HG02588 (cell line): ENCODE data around the gene C11orf52.
"Not testable (repeated sequence)": the region's sequence is repeated elsewhere in the genome, so short reads cannot be mapped to it uniquely, and the experiment has no call there.

ENCODE experiments used
- ATAC-seq: cut with Tn5 transposase; IDR thresholded peaks from one replicate; pipeline ENCODE4 v1.9.1; 2021; ENCODE audit warnings: mild to moderate bottlenecking, moderate library complexity; ENCODE audit not compliant: unreplicated experiment

The C11orf52 gene

GRCh38 chr11:111912535-111912934 lies 6.2 kb upstream of the C11orf52 start, which contains the start of gene HSPB2:
TSS of gene HSPB2 (plus strand) at chr11:111912734. CDS start at chr11:111912830, 96 bp downstream.
- ATAC-seq = no peak

- ATAC-seq = no peak
Observed at GRCh38 chr11:111913031-111913861, 5.5 kb upstream of the C11orf52 start.

GRCh38 chr11:111913997-111914396 lies 4.7 kb upstream of the C11orf52 start:
- ATAC-seq = no peak

GRCh38 chr11:111916768-111917167 lies 1.9 kb upstream of the C11orf52 start:
- ATAC-seq = no peak

- ATAC-seq = no peak
Observed at GRCh38 chr11:111917312-111917711, 1.4 kb upstream of the C11orf52 start.

GRCh38 chr11:111917788-111918187 lies 925 bp upstream of the C11orf52 start:
- no peak for ATAC-seq

GRCh38 chr11:111920908-111921307 lies 2.2 kb downstream of the C11orf52 start:
- ATAC-seq = no peak

GRCh38 chr11:111921541-111922230 lies 3.0 kb downstream of the C11orf52 start:
- no peak for ATAC-seq

GRCh38 chr11:111922803-111923202 lies 4.1 kb downstream of the C11orf52 start:
- ATAC-seq = no peak

- no peak for ATAC-seq
Observed at GRCh38 chr11:111923351-111923788, 4.7 kb downstream of the C11orf52 start.

GRCh38 chr11:111923951-111924350 lies 5.2 kb downstream of the C11orf52 start:
- ATAC-seq = no peak

GRCh38 chr11:111925953-111926352 lies 7.2 kb downstream of the C11orf52 start:
- no peak for ATAC-seq

- ATAC-seq = peak; percentile 93
Observed at GRCh38 chr11:111926505-111927391, 8.0 kb downstream of the C11orf52 start.

- no peak for ATAC-seq
Observed at GRCh38 chr11:111930472-111930871, 11.8 kb downstream of the C11orf52 start.

GRCh38 chr11:111932611-111932950 lies 13.9 kb downstream of the C11orf52 start:
- no peak for ATAC-seq

- not testable (repeated sequence) for ATAC-seq
Observed at GRCh38 chr11:111933176-111933575, 14.5 kb downstream of the C11orf52 start.

GRCh38 chr11:111933872-111934271 lies 15.2 kb downstream of the C11orf52 start:
- ATAC-seq = no peak

- ATAC-seq = no peak
Observed at GRCh38 chr11:111934306-111934705, 15.6 kb downstream of the C11orf52 start.

- no peak for ATAC-seq
Observed at GRCh38 chr11:111935317-111936039, 16.8 kb downstream of the C11orf52 start.

- ATAC-seq = no peak
Observed at GRCh38 chr11:111936040-111936540, 17.4 kb downstream of the C11orf52 start.
